HepG2 (cell line): ENCODE data around the gene SAMD10. TPM values are rescaled to one million over a fixed set of nuclear protein-coding genes. Genes with fewer than 3 reads are reported as not detected.

ENCODE experiments used
- FOXO1 ChIP-seq: sonication (generic); formaldehyde crosslinking; IDR thresholded peaks from 2 replicates; pipeline ENCODE4 v1.4.0; 2020; ENCODE audit warnings: missing genetic modification reagents
- GTF2F1 ChIP-seq: fragments of 150-350 bp; IDR thresholded peaks from 2 replicates; pipeline ENCODE4 v1.6.1; 2014; ENCODE audit warnings: low read length
- KMT2A ChIP-seq: sonication (generic); formaldehyde crosslinking; IDR thresholded peaks from 2 replicates; pipeline ENCODE4 v1.4.0; 2020; ENCODE audit warnings: missing genetic modification reagents
- MYNN ChIP-seq: sonication (generic); formaldehyde crosslinking; IDR thresholded peaks from 2 replicates; pipeline ENCODE4 v1.4.0; 2020; ENCODE audit warnings: mild to moderate bottlenecking, low read depth, missing genetic modification reagents
- NCOA2 ChIP-seq: sonication (generic); formaldehyde crosslinking; IDR thresholded peaks from 2 replicates; pipeline ENCODE4 v1.8.0; 2022; ENCODE audit warnings: inconsistent platforms
- NRL ChIP-seq: sonication (generic); formaldehyde crosslinking; IDR thresholded peaks from 2 replicates; pipeline ENCODE4 v1.5.0; 2020; ENCODE audit warnings: missing genetic modification reagents, mild to moderate bottlenecking, moderate library complexity, borderline replicate concordance
- U2AF1 ChIP-seq: fragments of 200-400 bp; formaldehyde crosslinking; optimal IDR thresholded peaks from 2 replicates; pipeline ENCODE3; 2017; ENCODE audit warnings: mild to moderate bottlenecking, low read depth, low read length
- ZC3H13 ChIP-seq: sonication (generic); formaldehyde crosslinking; IDR thresholded peaks from 2 replicates; pipeline ENCODE4 v1.8.1; 2023; ENCODE audit warnings: mild to moderate bottlenecking, missing genetic modification reagents, moderate library complexity
- ZIK1 ChIP-seq: sonication (generic); formaldehyde crosslinking; IDR thresholded peaks from 2 replicates; pipeline ENCODE4 v1.5.0; 2020; ENCODE audit warnings: mild to moderate bottlenecking, low read depth, missing genetic modification reagents, borderline replicate concordance
- ZNF431 ChIP-seq: sonication (generic); formaldehyde crosslinking; IDR thresholded peaks from 2 replicates; pipeline ENCODE4 v1.9.0; 2022; ENCODE audit warnings: missing genetic modification reagents, low read depth, mild to moderate bottlenecking, borderline replicate concordance
- ZNF546 ChIP-seq: sonication (generic); formaldehyde crosslinking; conservative IDR thresholded peaks from 2 replicates; pipeline ENCODE4 v1.8.1; 2023; ENCODE audit warnings: mild to moderate bottlenecking, missing genetic modification reagents
- ZNF839 ChIP-seq: sonication (generic); formaldehyde crosslinking; IDR thresholded peaks from 2 replicates; pipeline ENCODE4 v1.4.0; 2020; ENCODE audit warnings: missing genetic modification reagents, mild to moderate bottlenecking, borderline replicate concordance
- polyA plus RNA-seq, 8 experiments: library from polyadenylated mRNA; depleted of rRNA in 3 of 8; stranded (reverse) in 7 of 8; unstranded in 1 of 8; fragments of >200 nt; fragmentation: Illumina TruSeq in 4 of 8; extraction: Trizol in 4 of 8; gene quantifications; 2 replicates each; pipeline versions ENCODE4 v1.2.1 to v1.2.3, GENCODE V29; 2011 to 2016; ENCODE audit warnings: low read depth in 4 of 8, missing spikeins in 1 of 8, mixed read lengths in 1 of 8; ENCODE audit not compliant: insufficient read depth in 1 of 8
- total RNA-seq, 5 experiments: library from RNA; depleted of rRNA; stranded (reverse); fragments of >200 nt; fragmentation: Illumina TruSeq; extraction: Trizol; gene quantifications; 2 replicates each; pipeline ENCODE4 v1.2.3, GENCODE V29; 2016; ENCODE audit warnings: low read depth in 1 of 5
- TF ChIP-seq, protein P1 (sequence below): sonication (generic); formaldehyde crosslinking; IDR thresholded peaks from 2 replicates; pipeline ENCODE4 v1.5.0; 2020; ENCODE audit warnings: missing genetic modification reagents
- TF ChIP-seq, protein P2 (sequence below): sonication (generic); formaldehyde crosslinking; IDR thresholded peaks from 2 replicates; pipeline ENCODE4 v1.4.0; 2020; ENCODE audit warnings: mild to moderate bottlenecking, missing genetic modification reagents
- TF ChIP-seq, protein P3 (sequence below): sonication (generic); formaldehyde crosslinking; IDR thresholded peaks from 2 replicates; pipeline ENCODE4 v1.5.1; 2020; ENCODE audit warnings: mild to moderate bottlenecking, missing genetic modification reagents, moderate library complexity
- TF ChIP-seq, protein P4 (sequence below): sonication (generic); formaldehyde crosslinking; IDR thresholded peaks from 2 replicates; pipeline ENCODE4 v1.4.0; 2020; ENCODE audit warnings: missing genetic modification reagents
- TF ChIP-seq, protein P5 (sequence below): sonication (generic); formaldehyde crosslinking; conservative IDR thresholded peaks from 2 replicates; pipeline ENCODE4 v1.8.1; 2023; ENCODE audit warnings: missing genetic modification reagents

SAMD10 gene
- total and polyA plus RNA-seq, 2 of the 13 experiments (the other 11 are each of a cell fraction or from before 2014, with no cell fraction given) = 6.1 to 11.0 TPM

DNA sequence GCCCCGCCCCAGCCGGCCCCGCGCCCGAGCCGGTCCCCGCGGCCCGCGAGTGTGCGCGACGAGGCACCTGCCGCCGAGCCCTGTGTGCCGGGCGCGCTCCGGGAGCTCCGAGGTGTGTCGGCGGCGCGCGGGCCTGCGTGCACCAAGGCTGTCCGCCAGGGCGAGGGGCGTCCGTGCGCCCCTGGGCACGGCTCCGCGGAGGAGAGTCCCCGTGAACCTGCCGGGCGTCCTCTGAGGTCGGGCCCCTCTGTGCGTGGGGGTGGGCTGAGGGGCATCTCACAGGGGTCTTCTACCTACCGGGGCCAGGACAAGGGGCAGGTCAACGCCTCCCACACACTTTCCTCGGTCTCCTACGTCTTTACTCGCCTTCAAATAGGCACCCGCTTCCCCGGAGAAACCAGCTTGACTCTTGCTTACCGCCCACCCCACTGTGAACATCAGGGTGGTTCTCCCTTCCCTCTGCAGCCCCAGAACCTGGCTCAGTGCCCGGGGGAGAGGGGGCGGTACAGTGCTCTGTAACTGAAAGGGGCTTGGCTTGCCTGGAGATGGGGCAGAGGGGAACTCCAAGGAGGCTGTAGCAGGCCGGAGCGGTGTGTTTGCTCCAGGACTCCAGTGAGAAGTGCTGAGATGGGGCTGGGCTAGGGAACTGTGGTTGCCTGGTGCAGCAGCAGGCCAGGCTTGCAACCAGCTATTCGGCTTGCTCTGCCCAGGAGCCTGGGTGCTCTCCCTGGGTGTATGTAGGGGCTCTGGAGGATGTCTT, at the start of gene SAMD10 (continued):
- TF ChIP-seq ZNF839 (CRISPR knock-in tag) = peak; percentile 84; the same call in 1 of the 2 replicates
- no peak for TF ChIP-seq GTF2F1
- TF ChIP-seq, protein P1, sequence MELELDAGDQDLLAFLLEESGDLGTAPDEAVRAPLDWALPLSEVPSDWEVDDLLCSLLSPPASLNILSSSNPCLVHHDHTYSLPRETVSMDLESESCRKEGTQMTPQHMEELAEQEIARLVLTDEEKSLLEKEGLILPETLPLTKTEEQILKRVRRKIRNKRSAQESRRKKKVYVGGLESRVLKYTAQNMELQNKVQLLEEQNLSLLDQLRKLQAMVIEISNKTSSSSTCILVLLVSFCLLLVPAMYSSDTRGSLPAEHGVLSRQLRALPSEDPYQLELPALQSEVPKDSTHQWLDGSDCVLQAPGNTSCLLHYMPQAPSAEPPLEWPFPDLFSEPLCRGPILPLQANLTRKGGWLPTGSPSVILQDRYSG = no peak
- peak; percentile 79 for TF ChIP-seq U2AF1
- TF ChIP-seq ZNF546 (CRISPR knock-in tag) = peak; percentile 13; the same call in 1 of the 2 replicates
- TF ChIP-seq, protein P2, sequence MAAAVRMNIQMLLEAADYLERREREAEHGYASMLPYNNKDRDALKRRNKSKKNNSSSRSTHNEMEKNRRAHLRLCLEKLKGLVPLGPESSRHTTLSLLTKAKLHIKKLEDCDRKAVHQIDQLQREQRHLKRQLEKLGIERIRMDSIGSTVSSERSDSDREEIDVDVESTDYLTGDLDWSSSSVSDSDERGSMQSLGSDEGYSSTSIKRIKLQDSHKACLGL (CRISPR knock-in tag) = peak; percentile 77
- TF ChIP-seq, protein P3, sequence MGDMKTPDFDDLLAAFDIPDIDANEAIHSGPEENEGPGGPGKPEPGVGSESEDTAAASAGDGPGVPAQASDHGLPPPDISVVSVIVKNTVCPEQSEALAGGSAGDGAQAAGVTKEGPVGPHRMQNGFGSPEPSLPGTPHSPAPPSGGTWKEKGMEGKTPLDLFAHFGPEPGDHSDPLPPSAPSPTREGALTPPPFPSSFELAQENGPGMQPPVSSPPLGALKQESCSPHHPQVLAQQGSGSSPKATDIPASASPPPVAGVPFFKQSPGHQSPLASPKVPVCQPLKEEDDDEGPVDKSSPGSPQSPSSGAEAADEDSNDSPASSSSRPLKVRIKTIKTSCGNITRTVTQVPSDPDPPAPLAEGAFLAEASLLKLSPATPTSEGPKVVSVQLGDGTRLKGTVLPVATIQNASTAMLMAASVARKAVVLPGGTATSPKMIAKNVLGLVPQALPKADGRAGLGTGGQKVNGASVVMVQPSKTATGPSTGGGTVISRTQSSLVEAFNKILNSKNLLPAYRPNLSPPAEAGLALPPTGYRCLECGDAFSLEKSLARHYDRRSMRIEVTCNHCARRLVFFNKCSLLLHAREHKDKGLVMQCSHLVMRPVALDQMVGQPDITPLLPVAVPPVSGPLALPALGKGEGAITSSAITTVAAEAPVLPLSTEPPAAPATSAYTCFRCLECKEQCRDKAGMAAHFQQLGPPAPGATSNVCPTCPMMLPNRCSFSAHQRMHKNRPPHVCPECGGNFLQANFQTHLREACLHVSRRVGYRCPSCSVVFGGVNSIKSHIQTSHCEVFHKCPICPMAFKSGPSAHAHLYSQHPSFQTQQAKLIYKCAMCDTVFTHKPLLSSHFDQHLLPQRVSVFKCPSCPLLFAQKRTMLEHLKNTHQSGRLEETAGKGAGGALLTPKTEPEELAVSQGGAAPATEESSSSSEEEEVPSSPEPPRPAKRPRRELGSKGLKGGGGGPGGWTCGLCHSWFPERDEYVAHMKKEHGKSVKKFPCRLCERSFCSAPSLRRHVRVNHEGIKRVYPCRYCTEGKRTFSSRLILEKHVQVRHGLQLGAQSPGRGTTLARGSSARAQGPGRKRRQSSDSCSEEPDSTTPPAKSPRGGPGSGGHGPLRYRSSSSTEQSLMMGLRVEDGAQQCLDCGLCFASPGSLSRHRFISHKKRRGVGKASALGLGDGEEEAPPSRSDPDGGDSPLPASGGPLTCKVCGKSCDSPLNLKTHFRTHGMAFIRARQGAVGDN (CRISPR knock-in tag) = no peak; the same call in 1 of the 2 replicates
- peak; percentile 84 for TF ChIP-seq ZC3H13 (CRISPR knock-in tag)
- no peak for TF ChIP-seq MYNN (CRISPR knock-in tag)
- TF ChIP-seq, protein P4, sequence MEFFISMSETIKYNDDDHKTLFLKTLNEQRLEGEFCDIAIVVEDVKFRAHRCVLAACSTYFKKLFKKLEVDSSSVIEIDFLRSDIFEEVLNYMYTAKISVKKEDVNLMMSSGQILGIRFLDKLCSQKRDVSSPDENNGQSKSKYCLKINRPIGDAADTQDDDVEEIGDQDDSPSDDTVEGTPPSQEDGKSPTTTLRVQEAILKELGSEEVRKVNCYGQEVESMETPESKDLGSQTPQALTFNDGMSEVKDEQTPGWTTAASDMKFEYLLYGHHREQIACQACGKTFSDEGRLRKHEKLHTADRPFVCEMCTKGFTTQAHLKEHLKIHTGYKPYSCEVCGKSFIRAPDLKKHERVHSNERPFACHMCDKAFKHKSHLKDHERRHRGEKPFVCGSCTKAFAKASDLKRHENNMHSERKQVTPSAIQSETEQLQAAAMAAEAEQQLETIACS (CRISPR knock-in tag) = peak; percentile 87
- TF ChIP-seq, protein P5, sequence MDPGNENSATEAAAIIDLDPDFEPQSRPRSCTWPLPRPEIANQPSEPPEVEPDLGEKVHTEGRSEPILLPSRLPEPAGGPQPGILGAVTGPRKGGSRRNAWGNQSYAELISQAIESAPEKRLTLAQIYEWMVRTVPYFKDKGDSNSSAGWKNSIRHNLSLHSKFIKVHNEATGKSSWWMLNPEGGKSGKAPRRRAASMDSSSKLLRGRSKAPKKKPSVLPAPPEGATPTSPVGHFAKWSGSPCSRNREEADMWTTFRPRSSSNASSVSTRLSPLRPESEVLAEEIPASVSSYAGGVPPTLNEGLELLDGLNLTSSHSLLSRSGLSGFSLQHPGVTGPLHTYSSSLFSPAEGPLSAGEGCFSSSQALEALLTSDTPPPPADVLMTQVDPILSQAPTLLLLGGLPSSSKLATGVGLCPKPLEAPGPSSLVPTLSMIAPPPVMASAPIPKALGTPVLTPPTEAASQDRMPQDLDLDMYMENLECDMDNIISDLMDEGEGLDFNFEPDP = 0 out of 2 replicates have a peak, but pooled peaks have one; percentile 96
- peak; percentile 41; the same call in 1 of the 2 replicates for TF ChIP-seq NCOA2 (CRISPR knock-in tag)
- TF ChIP-seq KMT2A (CRISPR knock-in tag) = 0 out of 2 replicates have a peak, but pooled peaks have one; percentile 28
- TF ChIP-seq ZNF431 = 0 out of 2 replicates have a peak, but pooled peaks have one; percentile 74
- TF ChIP-seq FOXO1 (CRISPR knock-in tag) = peak; percentile 9; the same call in 1 of the 2 replicates
- TF ChIP-seq NRL (CRISPR knock-in tag) = peak; percentile 89; the same call in 1 of the 2 replicates
- TF ChIP-seq ZIK1 (CRISPR knock-in tag) = peak; percentile 50; the same call in 1 of the 2 replicates
